Measurements from ENCODE around the gene IGLON5. TPM values are rescaled to one million over a fixed set of nuclear protein-coding genes. Genes with fewer than 3 reads are reported as not detected.

IGLON5 gene
- under 1 TPM; 0.18 to 0.23 TPM for total RNA-seq

DNA sequence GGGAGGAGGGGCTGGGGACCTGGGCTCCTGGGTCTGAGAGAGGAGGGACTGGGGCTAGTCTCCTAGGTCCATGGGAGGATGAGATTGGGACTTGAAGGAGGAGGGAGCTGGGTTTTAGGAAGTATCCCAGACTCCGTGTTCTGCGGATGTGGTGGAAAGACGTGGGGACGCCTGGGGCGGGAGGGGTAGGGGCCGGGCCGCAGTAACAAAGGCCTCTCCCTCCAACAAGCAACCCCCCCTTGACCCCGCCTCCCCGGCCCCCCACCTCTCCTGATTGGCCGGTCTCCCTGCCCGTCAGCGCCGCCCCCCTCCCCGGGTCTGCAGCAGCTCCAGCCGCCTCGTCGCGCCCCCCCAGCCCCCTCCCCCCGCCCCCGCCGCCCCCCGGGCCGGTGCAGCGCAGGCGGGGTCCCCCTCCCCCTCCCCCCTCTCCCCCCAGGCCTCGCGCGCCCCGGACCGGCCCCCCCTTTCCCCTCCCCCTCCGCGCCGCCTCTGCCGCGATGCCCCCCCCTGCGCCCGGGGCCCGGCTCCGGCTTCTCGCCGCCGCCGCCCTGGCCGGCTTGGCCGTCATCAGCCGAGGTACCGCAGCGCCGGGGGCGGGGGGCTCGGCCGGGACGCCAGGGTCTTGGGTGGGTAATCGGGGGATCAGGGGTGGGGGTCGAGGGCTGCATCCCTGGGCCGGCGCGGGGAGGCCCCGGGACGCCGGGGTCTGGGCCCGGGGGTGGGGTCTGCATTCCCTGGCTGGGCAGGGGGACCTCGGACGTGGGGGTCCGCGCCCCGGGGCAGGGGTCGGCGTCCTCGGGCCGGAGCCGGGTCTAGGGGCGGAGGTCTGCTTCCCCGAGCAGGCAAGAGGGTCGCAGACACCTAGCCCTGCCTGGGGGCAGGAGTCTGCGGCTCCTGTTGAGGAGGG lies at the start of gene IGLON5:
Gene IGLON5, plus strand, starts transcription at position 294 of the 907 bp plus-strand sequence. Its CDS starts 204 bp downstream, at position 498.
- no peak for DNase-seq
- no peaks in the 10 kb centered on the region for H3K36me3 Mint-ChIP-seq
- no peak within 1 kb of the TSS for H3K4me3 Mint-ChIP-seq
- CTCF ChIA-PET = no interaction called here
- peaks cover 5% of the 10 kb centered on the region for H3K9me3 Mint-ChIP-seq (ENCODE audit: low read depth)
- no peak for ATAC-seq
- H3K27me3 Mint-ChIP-seq = peaks cover 31% of the 10 kb centered on the region
- no peaks in the 10 kb centered on the region for H3K4me1 Mint-ChIP-seq
- H3K27ac Mint-ChIP-seq = no peak within 1 kb of the TSS

DNA sequence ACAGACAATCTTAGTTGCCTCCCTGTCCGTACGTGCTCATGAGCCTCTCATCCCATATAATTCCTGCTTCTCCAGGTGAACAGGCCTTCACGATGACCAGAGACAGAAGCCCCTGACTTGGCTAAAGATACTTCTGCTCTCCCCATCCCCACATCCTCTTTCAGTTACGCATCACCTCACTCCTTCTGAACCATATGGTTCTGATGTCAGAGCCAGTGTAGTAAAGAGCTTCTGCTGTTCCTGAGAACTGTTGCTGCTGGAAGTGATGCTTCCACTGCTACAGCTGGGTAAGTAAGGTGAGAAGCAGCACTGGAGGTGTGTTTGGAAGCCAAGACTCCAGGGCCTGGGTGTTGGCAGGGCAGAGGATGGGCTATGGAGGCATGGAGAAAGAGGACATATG lies 47.6 kb upstream of the IGLON5 start:
- ATAC-seq (no peak), DNase-seq (no peak)
- peaks cover 43% of the 10 kb centered on the region for H3K27me3 Mint-ChIP-seq
- H3K9me3 Mint-ChIP-seq (ENCODE audit: low read depth) = no peaks in the 10 kb centered on the region
- H3K27ac Mint-ChIP-seq = no peak overlapping the region
- H3K36me3 Mint-ChIP-seq = no peaks in the 10 kb centered on the region
- no peak overlapping the region for H3K4me3 Mint-ChIP-seq
- CTCF ChIA-PET = interaction anchor here (0.9 to 2.0 kb wide), 2 partner anchors 105 to 107 kb away, joined by 4 to 8 read pairs; no protein-coding TSS in a partner anchor
- peaks cover 10% of the 10 kb centered on the region for H3K4me1 Mint-ChIP-seq

DNA sequence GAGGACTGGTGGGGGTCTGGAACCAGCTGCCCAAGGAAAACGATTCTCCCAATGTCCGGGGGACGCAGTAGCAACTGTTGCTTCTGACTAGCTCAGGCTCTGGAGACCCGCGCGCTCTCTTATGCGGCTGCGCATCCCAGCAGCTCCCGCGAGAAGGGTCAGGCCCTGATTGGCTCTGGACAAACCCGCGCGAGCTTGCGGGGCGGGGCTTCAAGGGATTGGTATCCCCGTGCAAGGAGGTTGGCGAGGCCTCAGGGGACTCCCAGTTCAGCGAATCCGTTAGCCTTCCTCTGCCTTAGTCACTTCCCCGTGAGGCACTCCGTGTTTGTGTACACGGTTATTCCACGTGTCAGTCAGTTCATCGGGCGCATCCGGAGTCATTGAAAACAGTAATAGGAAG lies 40.4 kb upstream of the IGLON5 start:
- Mint-ChIP-seq H3K27ac (no peak overlapping the region), H3K9me3 (ENCODE audit: low read depth) (no peaks in the 10 kb centered on the region), H3K36me3 (no peaks in the 10 kb centered on the region), H3K4me1 (peaks cover 18% of the 10 kb centered on the region), H3K4me3 (no peak overlapping the region), H3K27me3 (peaks cover 15% of the 10 kb centered on the region)
- CTCF ChIA-PET = interaction anchor here (1.3 to 2.4 kb wide), 4 partner anchors 11 to 112 kb away, joined by 3 to 13 read pairs (median 7); no protein-coding TSS in a partner anchor
- ATAC-seq = no peak
- DNase-seq = peak; percentile 35

DNA sequence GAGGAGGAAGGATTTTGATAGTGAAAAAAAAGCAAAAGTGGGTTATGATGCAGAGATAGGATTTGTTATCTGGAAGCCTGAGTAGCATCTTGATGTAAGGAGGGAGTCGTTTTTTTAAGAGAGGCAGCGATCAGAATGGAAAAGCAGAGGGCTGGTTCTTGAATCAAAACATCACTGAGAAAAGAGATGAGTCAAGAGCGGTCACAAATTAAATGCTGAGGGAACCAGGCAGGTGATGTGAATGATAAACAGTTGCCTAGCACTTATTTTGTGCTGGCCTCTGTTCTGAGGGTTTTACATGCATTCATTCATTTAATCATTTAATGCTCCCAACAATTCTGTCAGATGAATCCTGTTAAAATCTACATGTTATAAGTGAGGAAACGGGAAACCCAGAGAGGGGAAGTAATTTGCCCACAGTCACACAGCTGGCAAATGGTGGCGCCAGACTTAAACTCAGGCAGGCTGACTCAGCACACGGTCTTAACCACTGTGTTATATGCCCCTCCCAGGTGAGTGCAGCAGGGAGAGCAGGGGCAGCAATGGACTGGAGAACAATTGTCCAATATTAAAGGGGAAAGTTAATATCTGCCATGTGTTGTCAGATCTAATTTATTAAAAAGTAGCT lies 39.1 kb upstream of the IGLON5 start:
- H3K27me3 Mint-ChIP-seq = peaks cover 15% of the 10 kb centered on the region
- no peaks in the 10 kb centered on the region for H3K9me3 Mint-ChIP-seq (ENCODE audit: low read depth)
- H3K36me3 Mint-ChIP-seq = no peaks in the 10 kb centered on the region
- H3K27ac Mint-ChIP-seq = peak overlapping the region; percentile 9
- peaks cover 15% of the 10 kb centered on the region for H3K4me1 Mint-ChIP-seq
- H3K4me3 Mint-ChIP-seq = no peak overlapping the region
- DNase-seq (peak; percentile 57), ATAC-seq (peak; percentile 86)
- CTCF ChIA-PET = interaction anchor here (1.3 to 2.0 kb wide), 2 partner anchors 13 to 14 kb away, joined by 4 to 10 read pairs; no protein-coding TSS in a partner anchor

DNA sequence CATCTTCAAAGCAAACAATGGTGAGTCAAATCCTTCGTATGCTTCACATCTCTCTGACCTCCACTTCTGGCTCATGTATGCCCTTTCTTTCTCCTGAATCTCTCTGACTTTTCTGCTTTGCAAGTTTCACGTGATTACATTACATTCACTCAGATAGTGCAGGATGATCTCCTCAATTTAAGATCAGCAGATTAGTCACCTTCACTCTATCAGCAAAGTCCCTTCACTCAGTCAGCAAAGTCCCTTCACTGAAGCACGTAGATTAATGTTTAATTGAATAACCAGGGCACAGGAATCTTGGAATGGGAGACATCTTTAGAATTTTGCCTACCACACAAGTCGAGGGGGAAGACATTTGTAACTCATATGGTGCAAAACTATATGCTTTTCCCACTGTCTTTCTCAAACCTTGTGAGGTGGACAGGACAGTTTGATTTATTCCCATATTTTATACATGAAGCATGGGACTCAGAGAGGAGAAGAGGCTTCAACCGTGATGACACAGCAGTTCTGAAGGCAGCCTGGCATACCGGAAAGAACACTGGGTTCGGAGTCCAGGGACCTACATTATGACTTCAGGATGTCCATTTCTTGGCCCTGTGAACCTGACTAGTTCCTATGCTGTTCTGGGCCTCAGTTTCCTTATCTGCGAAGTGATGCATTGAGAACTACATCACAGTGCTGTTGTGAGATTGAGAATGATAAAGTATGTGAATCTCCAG lies 37.2 kb upstream of the IGLON5 start:
- Mint-ChIP-seq H3K27ac (no peak overlapping the region), H3K4me3 (no peak overlapping the region), H3K4me1 (peaks cover 15% of the 10 kb centered on the region), H3K9me3 (ENCODE audit: low read depth) (no peaks in the 10 kb centered on the region), H3K36me3 (no peaks in the 10 kb centered on the region), H3K27me3 (peaks cover 26% of the 10 kb centered on the region)
- peak; percentile 19 for DNase-seq
- no peak for ATAC-seq
- CTCF ChIA-PET = interaction anchor here (0.8 kb wide), 1 partner anchor 15 kb away, joined by 3 read pairs; no protein-coding TSS in a partner anchor

DNA sequence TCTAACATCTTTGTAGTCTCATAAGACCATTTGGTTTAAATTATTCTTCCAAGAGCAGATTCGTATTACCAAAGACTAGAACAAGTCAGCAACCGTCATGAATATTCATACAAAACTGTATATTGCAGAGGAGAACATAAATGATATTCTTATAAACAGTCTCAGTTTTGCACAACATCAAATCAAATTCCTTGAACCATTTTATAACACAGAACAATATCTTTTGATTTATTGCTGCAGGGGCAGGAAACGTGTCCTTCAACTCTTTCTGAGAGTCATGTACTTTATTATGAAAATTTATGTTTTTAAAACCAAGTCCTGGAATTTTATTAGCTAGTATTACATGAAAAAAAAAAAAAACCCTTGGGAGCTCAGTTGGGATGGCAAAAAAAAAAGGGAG lies 34.3 kb upstream of the IGLON5 start:
- H3K36me3 Mint-ChIP-seq = no peaks in the 10 kb centered on the region
- ATAC-seq = no peak
- H3K27ac Mint-ChIP-seq = no peak overlapping the region
- peaks cover 36% of the 10 kb centered on the region for H3K27me3 Mint-ChIP-seq
- H3K4me3 Mint-ChIP-seq = no peak overlapping the region
- CTCF ChIA-PET = interaction anchor here (2.4 kb wide), 1 partner anchor 18 kb away, joined by 6 read pairs; no protein-coding TSS in a partner anchor
- H3K4me1 Mint-ChIP-seq = peaks cover 12% of the 10 kb centered on the region
- no peak for DNase-seq
- peaks cover 2% of the 10 kb centered on the region for H3K9me3 Mint-ChIP-seq (ENCODE audit: low read depth)

DNA sequence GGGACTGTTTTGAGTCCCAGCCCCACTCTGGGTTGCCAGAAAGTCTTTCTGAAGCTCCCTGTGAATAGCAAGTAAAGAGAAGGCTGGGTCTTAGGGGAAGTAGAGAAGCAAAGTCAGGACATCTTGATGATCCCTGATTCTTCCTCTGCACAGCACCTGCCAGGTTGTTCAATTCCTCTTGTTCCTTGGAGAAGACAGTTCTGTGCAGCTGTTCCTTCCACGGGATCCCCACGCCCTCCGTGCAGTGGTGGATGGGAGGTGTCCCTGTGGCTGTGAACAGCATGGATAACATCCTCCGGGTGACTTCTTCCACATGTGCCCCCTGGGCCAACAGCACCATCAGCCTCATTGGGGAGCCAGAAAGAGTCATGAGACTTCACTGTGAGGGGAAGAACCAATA lies 29.1 kb upstream of the IGLON5 start:
- ATAC-seq (no peak), DNase-seq (no peak)
- CTCF ChIA-PET = no interaction called here
- H3K4me1 Mint-ChIP-seq = no peaks in the 10 kb centered on the region
- peaks cover 49% of the 10 kb centered on the region for H3K27me3 Mint-ChIP-seq
- no peak overlapping the region for H3K4me3 Mint-ChIP-seq
- H3K9me3 Mint-ChIP-seq (ENCODE audit: low read depth) = peaks cover 2% of the 10 kb centered on the region
- no peaks in the 10 kb centered on the region for H3K36me3 Mint-ChIP-seq
- H3K27ac Mint-ChIP-seq = no peak overlapping the region

DNA sequence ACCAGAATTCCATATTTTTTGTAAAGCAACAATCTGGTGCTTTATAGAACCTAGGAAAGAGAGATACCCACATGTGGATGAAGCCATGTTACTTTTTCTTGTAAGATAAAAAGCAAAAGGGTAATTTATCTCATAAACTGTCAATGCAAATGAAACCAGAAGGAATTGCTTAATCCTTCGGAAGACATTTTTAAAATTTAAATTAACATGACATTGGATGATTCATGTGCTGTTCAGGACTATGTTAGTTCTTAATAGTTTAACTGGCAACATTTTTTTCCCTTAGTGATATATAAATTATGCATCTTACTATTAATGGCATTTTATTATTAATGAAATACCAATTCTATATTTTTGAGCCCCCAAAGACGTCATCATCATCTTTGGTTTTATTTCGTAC lies 25.8 kb upstream of the IGLON5 start:
- Mint-ChIP-seq H3K4me3 (no peak overlapping the region), H3K4me1 (no peaks in the 10 kb centered on the region), H3K27me3 (peaks cover 28% of the 10 kb centered on the region), H3K9me3 (ENCODE audit: low read depth) (no peaks in the 10 kb centered on the region), H3K27ac (no peak overlapping the region), H3K36me3 (no peaks in the 10 kb centered on the region)
- DNase-seq (no peak), ATAC-seq (no peak)
- CTCF ChIA-PET = no interaction called here

DNA sequence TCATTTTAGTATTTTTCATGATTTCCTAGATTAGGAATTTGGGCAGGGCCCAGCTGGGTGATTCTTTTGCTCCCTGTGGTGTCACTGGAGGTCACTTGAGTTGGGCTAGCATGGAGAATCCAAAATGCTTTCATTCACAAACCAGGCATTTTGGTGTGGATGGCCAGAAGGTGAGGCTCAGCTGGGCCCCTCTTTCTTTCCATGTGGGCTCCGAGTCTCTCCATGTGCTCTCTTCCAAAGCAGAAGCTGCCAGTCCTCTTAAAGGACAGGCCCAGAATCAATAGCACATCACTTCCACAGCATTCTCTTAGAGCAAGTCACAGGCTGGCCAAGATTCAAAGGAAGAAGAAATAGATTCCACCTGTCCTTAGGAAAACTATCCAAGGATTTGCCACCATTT lies 21.8 kb upstream of the IGLON5 start:
- ATAC-seq = no peak
- Mint-ChIP-seq H3K4me3 (no peak overlapping the region), H3K9me3 (ENCODE audit: low read depth) (no peaks in the 10 kb centered on the region), H3K36me3 (no peaks in the 10 kb centered on the region), H3K27me3 (peaks cover 13% of the 10 kb centered on the region), H3K4me1 (no peaks in the 10 kb centered on the region), H3K27ac (no peak overlapping the region)
- DNase-seq = no peak
- CTCF ChIA-PET = no interaction called here

DNA sequence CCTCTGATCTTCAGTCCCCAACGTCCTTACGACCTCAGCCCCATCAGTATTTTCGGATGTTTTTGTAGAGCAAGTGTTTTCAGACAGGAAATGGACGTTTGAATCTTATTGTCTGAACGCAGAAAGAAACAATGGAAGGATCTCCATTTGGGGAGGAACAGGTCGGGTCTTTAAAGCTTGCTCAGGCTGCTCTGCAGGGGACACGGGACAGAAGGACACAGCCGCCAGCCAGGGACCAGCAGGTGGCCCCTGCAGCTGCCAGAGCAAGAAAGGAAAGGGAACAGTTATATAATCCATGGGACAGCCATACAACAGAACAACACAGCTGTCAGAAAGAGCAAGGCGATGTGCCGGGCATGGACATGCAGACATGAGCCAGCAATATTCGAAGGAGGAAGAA lies 18.5 kb upstream of the IGLON5 start:
- Mint-ChIP-seq H3K4me1 (no peaks in the 10 kb centered on the region), H3K4me3 (no peak overlapping the region), H3K36me3 (no peaks in the 10 kb centered on the region), H3K27me3 (peaks cover 2% of the 10 kb centered on the region), H3K27ac (no peak overlapping the region), H3K9me3 (ENCODE audit: low read depth) (no peaks in the 10 kb centered on the region)
- DNase-seq (no peak), ATAC-seq (no peak)
- CTCF ChIA-PET = no interaction called here

DNA sequence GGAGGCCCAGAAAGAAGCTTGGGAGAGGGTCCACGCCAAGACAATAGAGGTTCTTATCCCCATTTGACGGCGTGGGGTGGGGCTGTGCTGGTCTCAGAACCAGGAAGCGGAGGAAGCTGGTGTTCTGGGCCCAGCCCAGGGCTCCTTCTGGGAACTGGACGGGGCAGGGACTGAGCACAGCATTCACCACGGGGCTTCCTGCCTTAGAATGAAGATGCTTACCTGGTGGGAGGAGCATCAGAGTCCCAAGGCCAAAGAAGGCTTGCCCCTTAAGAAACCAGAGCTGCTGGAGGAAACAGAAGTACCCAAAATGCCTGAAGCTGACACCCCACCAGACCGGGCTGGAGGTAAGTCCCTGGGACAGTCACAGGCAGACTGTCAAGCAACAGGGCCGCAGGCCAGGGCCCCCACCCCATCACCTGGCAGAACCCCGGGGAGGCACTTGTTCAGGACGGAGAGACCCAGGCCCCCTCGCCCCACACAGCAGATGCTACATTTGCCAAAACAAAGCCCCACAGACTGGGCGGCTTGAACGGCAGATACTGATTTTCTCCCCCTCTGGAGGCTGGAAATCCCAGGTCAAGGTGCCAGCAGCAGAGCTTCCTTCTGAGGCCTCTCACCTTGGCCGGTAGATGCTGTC lies 17.8 kb upstream of the IGLON5 start:
- Mint-ChIP-seq H3K4me3 (no peak overlapping the region), H3K27ac (no peak overlapping the region), H3K27me3 (peaks cover 2% of the 10 kb centered on the region), H3K9me3 (ENCODE audit: low read depth) (no peaks in the 10 kb centered on the region), H3K36me3 (no peaks in the 10 kb centered on the region), H3K4me1 (no peaks in the 10 kb centered on the region)
- ATAC-seq = no peak
- CTCF ChIA-PET = no interaction called here
- DNase-seq = no peak

DNA sequence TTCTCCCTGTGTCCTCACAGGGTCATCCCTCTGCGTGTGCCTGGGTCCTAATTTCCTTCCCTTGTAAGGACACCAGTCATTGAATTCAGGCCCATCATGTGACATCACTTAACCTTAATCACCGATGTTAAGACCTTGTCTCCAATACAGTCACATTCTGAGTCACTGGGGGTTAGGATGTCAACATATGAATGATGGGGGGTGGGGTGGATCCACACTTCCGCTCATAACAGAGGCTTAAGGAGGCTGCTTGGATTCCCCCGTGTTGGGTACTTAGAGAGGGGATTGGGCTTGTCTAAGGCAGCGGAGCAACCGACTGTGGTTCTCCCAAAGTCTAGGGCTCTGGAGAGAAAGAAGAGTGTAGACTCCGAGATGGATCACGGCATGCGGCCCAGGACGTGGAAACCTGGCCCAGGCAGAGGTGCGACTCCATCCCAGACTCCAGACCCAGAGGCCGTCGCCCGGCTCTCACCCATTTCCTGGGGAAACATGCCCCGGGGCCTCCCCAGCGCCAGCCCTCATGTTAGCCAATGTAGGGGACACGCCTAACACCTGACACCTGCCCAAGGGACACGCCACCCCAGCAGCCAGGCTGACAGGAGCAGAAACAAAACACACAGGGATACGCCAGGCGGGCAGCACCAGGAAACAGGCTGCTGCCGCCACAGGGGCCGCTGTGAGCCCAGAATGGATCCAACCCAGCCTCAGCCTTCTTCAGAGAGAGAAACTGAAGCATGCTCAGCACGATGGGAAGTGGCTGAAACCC lies 17.1 kb upstream of the IGLON5 start:
- peaks cover 2% of the 10 kb centered on the region for H3K27me3 Mint-ChIP-seq
- ATAC-seq (no peak), DNase-seq (no peak)
- no peaks in the 10 kb centered on the region for H3K36me3 Mint-ChIP-seq
- CTCF ChIA-PET = no interaction called here
- H3K9me3 Mint-ChIP-seq (ENCODE audit: low read depth) = no peaks in the 10 kb centered on the region
- no peak overlapping the region for H3K4me3 Mint-ChIP-seq
- no peak overlapping the region for H3K27ac Mint-ChIP-seq
- H3K4me1 Mint-ChIP-seq = no peaks in the 10 kb centered on the region
